ENCODE data around the gene EDN3. TPM values are rescaled to one million over a fixed set of nuclear protein-coding genes. Genes with fewer than 3 reads are reported as not detected.

EDN3 gene
- total and polyA plus RNA-seq, 12 donors: 0.16 to 2.1 (median 0.45) TPM

- Histone ChIP-seq H3K9me3 (replicated peaks in 1 of 3) (no peaks in the 10 kb centered on the region), H3K4me1 (replicated peaks in 1 of 2) (no peaks in the 10 kb centered on the region), H3K36me3 (replicated peaks in 1 of 2) (no peaks in the 10 kb centered on the region), H3K27me3 (no peaks in the 10 kb centered on the region), H3K4me3 (no peak overlapping the region), H3K27ac (no peak overlapping the region)
- peak; percentile 58 to 89 (median 77) for DNase-seq
- no peak for TF ChIP-seq POLR2A (IDR thresholded peaks at IDR 0.05)
- TF ChIP-seq CTCF (IDR thresholded peaks at IDR 0.05): no peak
- intact Hi-C loops (cut with DNase I): no loop called here
- WGBS, 4 donors: 51 to 60% (median 55%) methylated on average over 3 of the region's 3 CpGs
Observed at GRCh38 chr20:59307270-59307669, 6.9 kb downstream of the EDN3 start.

GRCh38 chr20:59308493-59309201, 8.2 kb downstream of the EDN3 start:
- Histone ChIP-seq H3K4me1 (replicated peaks in 1 of 2) (no peaks in the 10 kb centered on the region), H3K4me3 (no peak overlapping the region), H3K27ac (no peak overlapping the region), H3K27me3 (no peaks in the 10 kb centered on the region), H3K9me3 (replicated peaks in 1 of 3) (no peaks in the 10 kb centered on the region), H3K36me3 (replicated peaks in 1 of 2) (no peaks in the 10 kb centered on the region)
- no peak for DNase-seq
- no peak for TF ChIP-seq POLR2A (IDR thresholded peaks at IDR 0.05)
- TF ChIP-seq CTCF (IDR thresholded peaks at IDR 0.05): no peak
- intact Hi-C loops (cut with DNase I): no loop called here
- 85 to 90% (median 87%) methylated on average over 9 to 10 of the region's 10 CpGs for WGBS, 4 donors

- Histone ChIP-seq H3K36me3 (replicated peaks in 1 of 2) (no peaks in the 10 kb centered on the region), H3K27me3 (no peaks in the 10 kb centered on the region), H3K9me3 (replicated peaks in 1 of 3) (no peaks in the 10 kb centered on the region), H3K27ac (no peak overlapping the region), H3K4me1 (replicated peaks in 1 of 2) (no peaks in the 10 kb centered on the region), H3K4me3 (no peak overlapping the region)
- no peak for DNase-seq
- no peak for TF ChIP-seq POLR2A (IDR thresholded peaks at IDR 0.05)
- no peak for TF ChIP-seq CTCF (IDR thresholded peaks at IDR 0.05)
- intact Hi-C loops (cut with DNase I): no loop called here
- 74 to 84% (median 80%) methylated on average over 2 to 3 of the region's 3 CpGs for WGBS, 4 donors
Observed at GRCh38 chr20:59309218-59309617, 8.8 kb downstream of the EDN3 start.

- DNase-seq: no peak
- WGBS, 4 donors: 58 to 70% (median 60%) methylated on average over 2 of the region's 2 CpGs
- H3K27ac ChIP-seq: no peak overlapping the region
Observed at GRCh38 chr20:59314997-59315396, 14.6 kb downstream of the EDN3 start.

More at GRCh38 chr20:59314997-59315396, 14.6 kb downstream of the EDN3 start:
- Histone ChIP-seq H3K9me3 (replicated peaks in 1 of 3) (no peaks in the 10 kb centered on the region), H3K4me3 (no peak overlapping the region), H3K36me3 (replicated peaks in 1 of 2) (no peaks in the 10 kb centered on the region), H3K27me3 (no peaks in the 10 kb centered on the region), H3K4me1 (replicated peaks in 1 of 2) (no peaks in the 10 kb centered on the region)
- TF ChIP-seq CTCF (IDR thresholded peaks at IDR 0.05): no peak
- no peak for TF ChIP-seq POLR2A (IDR thresholded peaks at IDR 0.05)
- intact Hi-C loops (cut with DNase I): no loop called here
